Brain microvascular endothelial cell (primary cell): Measurements from ENCODE around the gene GALNT10.
"Not testable (repeated sequence)": the region's sequence is repeated elsewhere in the genome, so short reads cannot be mapped to it uniquely, and the experiment has no call there.

Experiments
- DNase-seq: peaks from one replicate; pipeline ENCODE4 v3.0.0-alpha.2; 2020
- H3K27ac ChIP-seq: fragments of 250-450 bp; sonication (Bioruptor Pico); 2 replicates; pipeline ENCODE4 v1.5.1; 2020; ENCODE audit warnings: mild to moderate bottlenecking, moderate library complexity
- H3K27me3 ChIP-seq: fragments of 250-450 bp; sonication (Bioruptor Pico); replicated peaks from 2 replicates; pipeline ENCODE4 v1.5.1; 2020; ENCODE audit warnings: mild to moderate bottlenecking
- H3K36me3 ChIP-seq: fragments of 250-450 bp; sonication (Bioruptor Pico); replicated peaks from 2 replicates; pipeline ENCODE4 v1.5.1; 2020; ENCODE audit warnings: mild to moderate bottlenecking
- H3K4me3 ChIP-seq: 2 replicates; pipeline ENCODE4 v1.5.1; 2011; ENCODE audit warnings: low read depth, mild to moderate bottlenecking, control low read depth, low read length, moderate library complexity
- in situ Hi-C: cut with HindIII; loops from 2 replicates; pipeline ENCODE4 v1.10.0; 2017; ENCODE audit warnings: low sequenced_read_pairs, low pct_ligation_motif_present
- TF ChIP-seq, protein P1 (sequence below): IDR thresholded peaks from 2 replicates; pipeline ENCODE4 v1.5.1; 2011; ENCODE audit warnings: low read depth, mild to moderate bottlenecking, moderate library complexity, low read length, control low read depth, inconsistent platforms; ENCODE audit errors: missing control alignments

Gene GALNT10

DNA sequence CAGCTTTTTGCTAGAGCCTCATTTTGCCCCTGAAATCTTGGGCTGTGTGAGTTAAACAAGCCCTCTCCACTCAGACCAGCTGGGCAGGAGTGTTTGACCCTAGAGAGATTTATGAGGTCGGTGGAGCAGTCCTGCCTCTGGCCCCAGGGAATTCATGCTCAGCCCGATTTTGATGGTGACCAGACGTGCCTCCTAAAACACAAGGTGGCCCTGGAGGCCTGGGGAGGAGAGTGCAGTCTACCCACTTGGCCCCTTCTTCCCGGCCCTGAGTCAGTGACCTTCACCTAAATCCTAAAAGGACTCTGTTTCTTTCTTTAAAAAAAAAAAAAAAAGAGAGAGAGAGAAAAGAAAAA is 168.7 kb downstream of the GALNT10 start:
- in situ Hi-C loops = no loop called here
- Histone ChIP-seq H3K27ac (no peak overlapping the region), H3K27me3 (no peaks in the 10 kb centered on the region), H3K4me3 (no peak overlapping the region), H3K36me3 (no peaks in the 10 kb centered on the region)
- TF ChIP-seq, protein P1, sequence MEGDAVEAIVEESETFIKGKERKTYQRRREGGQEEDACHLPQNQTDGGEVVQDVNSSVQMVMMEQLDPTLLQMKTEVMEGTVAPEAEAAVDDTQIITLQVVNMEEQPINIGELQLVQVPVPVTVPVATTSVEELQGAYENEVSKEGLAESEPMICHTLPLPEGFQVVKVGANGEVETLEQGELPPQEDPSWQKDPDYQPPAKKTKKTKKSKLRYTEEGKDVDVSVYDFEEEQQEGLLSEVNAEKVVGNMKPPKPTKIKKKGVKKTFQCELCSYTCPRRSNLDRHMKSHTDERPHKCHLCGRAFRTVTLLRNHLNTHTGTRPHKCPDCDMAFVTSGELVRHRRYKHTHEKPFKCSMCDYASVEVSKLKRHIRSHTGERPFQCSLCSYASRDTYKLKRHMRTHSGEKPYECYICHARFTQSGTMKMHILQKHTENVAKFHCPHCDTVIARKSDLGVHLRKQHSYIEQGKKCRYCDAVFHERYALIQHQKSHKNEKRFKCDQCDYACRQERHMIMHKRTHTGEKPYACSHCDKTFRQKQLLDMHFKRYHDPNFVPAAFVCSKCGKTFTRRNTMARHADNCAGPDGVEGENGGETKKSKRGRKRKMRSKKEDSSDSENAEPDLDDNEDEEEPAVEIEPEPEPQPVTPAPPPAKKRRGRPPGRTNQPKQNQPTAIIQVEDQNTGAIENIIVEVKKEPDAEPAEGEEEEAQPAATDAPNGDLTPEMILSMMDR = no peak
- no peak for DNase-seq

GRCh38 chr5:154360241-154360640 is 169.7 kb downstream of the GALNT10 start:
- H3K27me3 ChIP-seq, H3K36me3 ChIP-seq, in situ Hi-C loops, H3K4me3 ChIP-seq: not testable (repeated sequence)
- peak; percentile 81 for DNase-seq
- H3K27ac ChIP-seq = peak overlapping the region; percentile 62

DNA sequence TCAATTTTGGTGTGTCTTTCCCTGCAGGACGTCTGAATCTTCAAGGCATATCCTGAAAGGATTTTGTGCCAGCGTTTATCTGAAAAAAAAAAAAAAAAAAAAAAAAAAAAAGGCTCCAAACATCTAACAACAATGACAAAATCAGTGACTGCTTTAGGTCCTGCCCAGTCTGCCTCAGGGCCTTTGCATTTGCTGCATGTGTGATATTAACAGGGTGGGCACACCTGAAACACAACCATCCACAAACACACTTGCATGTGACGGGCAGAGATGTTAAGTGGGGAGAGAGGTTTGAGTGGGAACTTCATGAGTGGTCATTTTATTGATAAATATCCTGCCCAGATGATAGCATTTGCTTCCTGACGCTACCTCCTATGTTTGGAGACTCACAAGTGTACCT is 172.9 kb downstream of the GALNT10 start:
- TF ChIP-seq, protein P1 = no peak
- Histone ChIP-seq H3K27ac (no peak overlapping the region), H3K27me3 (no peaks in the 10 kb centered on the region), H3K4me3 (no peak overlapping the region), H3K36me3 (no peaks in the 10 kb centered on the region)
- DNase-seq = no peak
- in situ Hi-C loops = no loop called here

DNA sequence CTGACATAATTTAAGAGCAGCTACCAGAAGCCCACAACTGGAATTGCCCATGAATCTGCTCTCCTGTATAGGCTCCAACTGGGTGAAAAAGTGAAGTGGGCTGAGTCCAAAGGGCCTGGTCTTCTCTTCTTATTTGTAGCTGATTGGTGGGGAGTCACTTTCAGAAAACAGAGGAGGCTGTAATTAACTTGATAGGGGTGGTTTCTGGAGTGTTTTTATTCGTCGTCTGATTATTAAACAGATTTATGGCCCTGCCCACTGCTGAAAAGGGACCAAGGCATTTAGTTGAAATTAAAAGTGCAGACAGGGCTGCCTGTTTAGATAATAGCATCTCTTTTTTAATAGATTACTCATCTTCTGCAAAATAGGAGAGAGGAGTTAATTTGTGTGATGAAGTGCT is 174.2 kb downstream of the GALNT10 start:
- no peak for DNase-seq
- Histone ChIP-seq H3K4me3 (no peak overlapping the region), H3K36me3 (no peaks in the 10 kb centered on the region), H3K27me3 (no peaks in the 10 kb centered on the region), H3K27ac (no peak overlapping the region)
- in situ Hi-C loops = no loop called here
- TF ChIP-seq, protein P1 = no peak

DNA sequence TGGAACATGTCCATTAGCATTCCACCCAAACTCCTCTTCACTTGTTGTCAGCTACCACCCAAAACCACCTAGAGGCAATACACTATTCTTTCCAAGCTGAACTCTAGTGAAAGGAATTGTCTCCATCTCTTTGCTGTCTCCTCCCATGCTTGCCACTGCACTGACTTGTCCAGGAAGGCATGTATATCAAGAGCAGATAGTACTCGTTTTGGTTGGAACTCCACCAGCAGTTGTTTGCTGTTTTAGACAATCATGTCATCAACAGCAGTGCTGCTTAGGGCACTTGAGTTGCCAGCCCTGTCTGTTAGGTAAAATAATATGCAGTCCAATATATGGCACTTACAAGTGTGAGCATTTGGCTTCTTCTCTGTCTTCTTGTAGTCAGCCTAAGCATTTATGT is 175.3 kb downstream of the GALNT10 start:
- no peaks in the 10 kb centered on the region for H3K27me3 ChIP-seq
- no peak overlapping the region for H3K4me3 ChIP-seq
- no peaks in the 10 kb centered on the region for H3K36me3 ChIP-seq
- in situ Hi-C loops = no loop called here
- DNase-seq = peak; percentile 74
- peak overlapping the region; percentile 88 for H3K27ac ChIP-seq
- TF ChIP-seq, protein P1 = no peak

- no peak overlapping the region for H3K4me3 ChIP-seq
- in situ Hi-C loops = no loop called here
- DNase-seq = peak; percentile 53
- H3K36me3 ChIP-seq = no peaks in the 10 kb centered on the region
- TF ChIP-seq, protein P1 = no peak
- H3K27ac ChIP-seq = peak overlapping the region; percentile 88
- no peaks in the 10 kb centered on the region for H3K27me3 ChIP-seq
Observed at GRCh38 chr5:154366353-154366752, 175.8 kb downstream of the GALNT10 start.
